ENCODE measurements around the gene KLF6.

- TF ChIP-seq CTCF (IDR thresholded peaks at IDR 0.05; ENCODE audit: insufficient read depth, low read length, poor library complexity, severe bottlenecking): no peak
- no peak for TF ChIP-seq EZH2phosphoT487 (conservative IDR thresholded peaks at IDR 0.05; ENCODE audit: low read length)
These were observed 18.8 kb downstream of the KLF6 start for GRCh38 chr10:3766046-3766756.
